CD4-positive, alpha-beta T cell treated with Interleukin-6 for 4 hours (primary cell): ENCODE measurements around the gene MYH1.

Source experiments
- DNase-seq: peaks from one replicate; pipeline ENCODE4 v3.0.0-alpha.2; 2020; ENCODE audit warnings: mixed read lengths

The MYH1 gene

GRCh38 chr17:10477701-10478100, 40.6 kb downstream of the MYH1 start:
- no peak for DNase-seq

- DNase-seq = no peak
These were observed 43.8 kb downstream of the MYH1 start for GRCh38 chr17:10474536-10474935.

GRCh38 chr17:10471858-10472257, 46.5 kb downstream of the MYH1 start:
- no peak for DNase-seq

GRCh38 chr17:10469459-10469858, 48.9 kb downstream of the MYH1 start, which contains the start of gene MYH4:
Gene MYH4 (minus strand): TSS chr17:10469559. CDS start chr17:10466745, 2,814 bp downstream.
- no peak for DNase-seq

GRCh38 chr17:10463402-10463801, 54.9 kb downstream of the MYH1 start:
- no peak for DNase-seq

- no peak for DNase-seq
These were observed 58.3 kb downstream of the MYH1 start for GRCh38 chr17:10460062-10460461.

- DNase-seq = no peak
These were observed 59.6 kb downstream of the MYH1 start for GRCh38 chr17:10458701-10459100.

- DNase-seq = no peak
These were observed 60.4 kb downstream of the MYH1 start for GRCh38 chr17:10457952-10458351.

GRCh38 chr17:10447026-10447931, 71.1 kb downstream of the MYH1 start:
- DNase-seq = no peak
